GM18499 (cell line): ENCODE data around the gene HOXD13.

Source experiments
- ATAC-seq: cut with Tn5 transposase; IDR thresholded peaks from one replicate; pipeline ENCODE4 v1.9.1; 2021; ENCODE audit warnings: moderate number of reproducible peaks; ENCODE audit not compliant: insufficient read depth, unreplicated experiment

HOXD13 gene

GRCh38 chr2:176104316-176105077 is 12.0 kb downstream of the HOXD13 start:
- no peak for ATAC-seq

- no peak for ATAC-seq
Observed at GRCh38 chr2:176105078-176105729, 12.7 kb downstream of the HOXD13 start.

- ATAC-seq, result no peak
Observed at GRCh38 chr2:176105730-176106580, 13.4 kb downstream of the HOXD13 start.

- ATAC-seq, result no peak
Observed at GRCh38 chr2:176106581-176107539, 14.3 kb downstream of the HOXD13 start, which contains the start of gene HOXD11. HOXD11 (plus strand) TSS chr2:176107280; CDS start chr2:176107356, 76 bp downstream.

- ATAC-seq, result no peak
Observed at GRCh38 chr2:176107731-176108181, 15.2 kb downstream of the HOXD13 start.

- no peak for ATAC-seq
Observed at GRCh38 chr2:176109192-176109901, 16.8 kb downstream of the HOXD13 start.

GRCh38 chr2:176109946-176110345 is 17.4 kb downstream of the HOXD13 start:
- no peak for ATAC-seq

- no peak for ATAC-seq
Observed at GRCh38 chr2:176110415-176111308, 18.1 kb downstream of the HOXD13 start.

- no peak for ATAC-seq
Observed at GRCh38 chr2:176111309-176111663, 18.8 kb downstream of the HOXD13 start.

- no peak for ATAC-seq
Observed at GRCh38 chr2:176111846-176112374, 19.4 kb downstream of the HOXD13 start.

GRCh38 chr2:176112375-176113302 is 20.1 kb downstream of the HOXD13 start:
- ATAC-seq, result no peak

GRCh38 chr2:176114120-176114929 is 21.8 kb downstream of the HOXD13 start:
- ATAC-seq, result no peak

- no peak for ATAC-seq
Observed at GRCh38 chr2:176114930-176115625, 22.6 kb downstream of the HOXD13 start.

GRCh38 chr2:176115883-176116813 is 23.6 kb downstream of the HOXD13 start, which contains the start of gene HOXD10:
HOXD10 (plus strand) TSS chr2:176116778; CDS start chr2:176116834, 56 bp downstream.
- ATAC-seq, result no peak
